GM18951 (cell line): ENCODE data around the gene PML.

Experiments used
- POLR2A ChIP-seq: IDR thresholded peaks from 4 replicates; pipeline ENCODE4 v1.6.1; 2011; ENCODE audit warnings: mild to moderate bottlenecking; ENCODE audit not compliant: insufficient read length, insufficient read depth; ENCODE audit errors: extremely low read depth
- in situ Hi-C: fragments of 300-500 bp; cut with MboI; formaldehyde crosslinking; loops from one replicate; pipeline ENCODE4 v1.12.0; 2022; ENCODE audit warnings: low sequenced_read_pairs, mixed read lengths, inconsistent platforms; ENCODE audit not compliant: unreplicated experiment

Gene PML

GRCh38 chr15:73994413-73994883 is at the start of gene PML:
PML (plus strand) TSS chr15:73994716; CDS start chr15:73994813, 97 bp downstream.
- in situ Hi-C loops = no loop called here
- peak; percentile 67 for TF ChIP-seq POLR2A

DNA sequence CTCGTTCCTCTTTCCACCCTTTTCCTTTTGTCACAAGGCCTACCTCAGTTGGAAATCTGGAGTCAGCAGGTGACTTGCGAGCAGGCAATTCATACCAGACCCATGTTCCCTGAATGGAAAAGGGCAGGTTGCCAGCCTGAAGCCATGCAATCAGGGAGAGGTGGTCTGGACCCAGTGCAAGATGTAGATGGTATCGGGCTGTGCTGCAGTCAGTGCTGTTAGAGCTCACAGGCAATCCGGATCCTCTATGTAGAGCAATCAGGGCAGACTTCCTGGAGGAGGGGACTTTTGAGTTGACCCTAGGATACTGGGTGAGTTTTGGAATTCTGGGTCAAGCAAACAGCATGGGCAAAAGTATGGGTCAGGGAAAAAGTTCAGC is 49.4 kb upstream of the PML start:
- in situ Hi-C loops = no loop called here
- TF ChIP-seq POLR2A = no peak

DNA sequence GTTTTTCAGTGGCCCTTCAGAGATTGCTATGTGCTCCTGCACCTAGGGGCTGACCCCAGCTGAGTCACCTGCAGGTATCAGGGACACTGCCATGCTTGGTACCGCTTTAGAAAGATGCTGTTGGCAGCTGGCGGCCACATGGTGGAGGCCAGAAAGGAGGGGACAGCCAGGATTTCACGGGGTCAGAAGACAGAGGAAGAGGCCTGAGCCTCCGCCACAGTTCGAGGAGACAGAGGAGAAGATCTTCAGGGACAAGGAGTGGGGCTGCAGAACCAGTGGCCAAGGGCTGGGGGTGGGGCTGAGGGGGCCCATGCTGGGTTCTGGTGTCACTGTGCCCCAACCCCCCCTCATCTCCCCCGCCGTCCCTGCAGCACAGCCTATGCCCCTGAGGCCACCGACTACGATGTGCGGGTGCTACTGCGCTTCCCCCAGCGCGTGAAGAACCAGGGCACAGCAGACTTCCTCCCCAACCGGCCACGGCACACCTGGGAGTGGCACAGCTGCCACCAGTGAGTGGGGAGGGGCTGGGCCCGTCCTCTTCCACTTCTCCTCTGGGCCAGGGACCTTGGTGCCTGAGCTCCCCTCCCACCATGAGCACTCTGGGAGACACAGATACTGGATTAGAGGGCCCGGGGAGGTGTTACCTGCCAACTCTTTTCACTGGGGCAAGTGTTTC is 48.3 kb upstream of the PML start:
- TF ChIP-seq POLR2A = no peak
- in situ Hi-C loops = no loop called here

DNA sequence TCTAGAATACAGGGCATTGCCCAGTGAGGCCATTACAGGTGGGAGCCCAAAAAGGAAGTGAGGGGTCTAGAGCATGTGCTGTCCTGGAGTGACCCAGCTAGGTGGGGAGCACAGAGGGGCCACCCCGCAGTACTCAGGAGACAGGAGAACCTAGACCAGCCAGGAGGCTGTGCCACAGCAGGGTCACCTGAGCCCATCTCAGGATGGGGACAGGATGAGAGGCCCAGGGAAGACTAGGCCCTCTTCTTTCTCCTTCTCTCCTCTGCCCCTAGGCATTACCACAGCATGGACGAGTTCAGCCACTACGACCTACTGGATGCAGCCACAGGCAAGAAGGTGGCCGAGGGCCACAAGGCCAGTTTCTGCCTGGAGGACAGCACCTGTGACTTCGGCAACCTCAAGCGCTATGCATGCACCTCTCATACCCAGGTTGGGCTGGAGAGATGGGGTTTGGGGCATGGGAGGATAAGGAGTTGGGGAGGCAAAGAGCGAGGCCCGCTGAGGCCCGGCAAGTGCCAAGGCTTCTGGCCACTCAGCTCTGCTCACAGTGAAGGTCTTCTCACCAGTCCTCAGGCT is 47.6 kb upstream of the PML start:
- in situ Hi-C loops = no loop called here
- TF ChIP-seq POLR2A = no peak

DNA sequence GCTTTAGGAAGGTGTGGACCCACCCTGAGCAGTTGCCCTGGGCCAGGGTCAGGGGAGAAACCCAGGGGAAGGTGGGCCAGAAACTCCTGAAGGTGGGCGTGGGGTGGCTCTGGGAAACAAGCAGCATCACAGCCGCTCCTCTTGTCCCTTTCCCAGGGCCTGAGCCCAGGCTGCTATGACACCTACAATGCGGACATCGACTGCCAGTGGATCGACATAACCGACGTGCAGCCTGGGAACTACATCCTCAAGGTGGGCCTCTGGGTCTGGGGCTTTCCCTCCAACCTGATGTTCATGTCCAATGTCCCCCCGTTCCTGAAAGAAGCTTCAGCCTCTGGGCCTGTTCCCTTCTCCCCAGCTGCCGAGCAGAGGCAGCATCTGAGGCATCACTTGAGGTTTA is 46.9 kb upstream of the PML start:
- TF ChIP-seq POLR2A = no peak
- in situ Hi-C loops = no loop called here

- in situ Hi-C loops = no loop called here
These were observed 46.1 kb upstream of the PML start for GRCh38 chr15:73948396-73948795.

DNA sequence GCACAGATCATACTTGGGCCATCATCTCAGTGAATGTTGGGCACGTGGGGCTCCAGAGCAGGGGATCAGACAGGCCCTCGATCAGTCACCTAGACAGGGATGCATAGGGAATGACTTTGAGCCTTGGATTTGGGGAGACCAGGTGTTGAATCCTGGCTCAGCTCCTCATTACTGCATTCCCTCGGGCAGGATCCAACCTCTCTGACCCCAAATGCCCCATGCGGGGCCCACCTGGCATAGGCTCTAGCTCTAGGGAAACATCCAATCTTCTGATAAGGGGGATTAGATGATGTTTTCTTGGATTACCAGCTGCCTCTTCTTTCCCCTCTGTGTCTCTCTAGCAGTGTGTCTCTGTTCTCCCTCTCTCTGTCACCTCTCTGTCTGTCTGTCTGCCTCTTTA is 45.5 kb upstream of the PML start:
- in situ Hi-C loops = no loop called here
- no peak for TF ChIP-seq POLR2A

More at GRCh38 chr15:73948396-73948795, 46.1 kb upstream of the PML start:
- TF ChIP-seq POLR2A = no peak

DNA sequence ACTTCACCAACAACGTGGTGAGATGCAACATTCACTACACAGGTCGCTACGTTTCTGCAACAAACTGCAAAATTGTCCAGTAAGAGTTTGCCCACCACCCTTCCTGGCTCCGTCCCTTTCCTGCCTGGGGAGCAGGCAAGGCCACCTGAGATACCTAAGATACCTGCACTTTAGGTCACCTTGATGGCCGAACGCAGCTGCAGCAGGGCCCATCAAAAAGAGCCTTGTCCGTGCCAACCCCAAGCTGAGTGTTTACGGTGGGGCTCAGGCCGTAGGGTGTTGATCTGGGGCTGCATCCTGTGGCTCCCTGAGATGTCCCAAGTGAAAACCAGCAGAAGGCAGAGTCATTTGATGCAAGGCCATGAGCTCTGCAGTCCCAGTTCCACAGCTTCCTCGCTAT is 45.0 kb upstream of the PML start:
- no peak for TF ChIP-seq POLR2A
- in situ Hi-C loops = no loop called here

DNA sequence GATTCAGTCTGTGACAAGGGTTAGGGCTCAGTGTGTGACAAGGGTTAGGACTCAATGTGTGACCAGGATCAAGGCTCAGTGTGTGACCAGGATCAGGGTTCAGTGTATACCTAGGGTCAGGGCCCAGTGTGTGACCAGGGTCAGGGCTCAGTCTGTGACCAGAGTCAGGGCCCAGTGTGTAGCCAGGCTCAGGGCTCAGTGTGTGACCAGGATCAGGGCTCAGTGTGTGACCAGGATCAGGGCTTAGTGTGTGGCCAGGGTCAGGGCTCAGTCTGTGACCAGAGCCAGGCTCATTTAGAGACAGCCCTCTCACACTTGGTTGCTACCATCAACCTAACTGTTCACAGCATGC is 44.1 kb upstream of the PML start:
- in situ Hi-C loops = loop anchor here (25.0 kb wide), 1 partner anchor 362 kb away; no protein-coding TSS in a partner anchor
- TF ChIP-seq POLR2A = no peak

- no peak for TF ChIP-seq POLR2A
- in situ Hi-C loops = loop anchor here (25.0 kb wide), 1 partner anchor 361 kb away; no protein-coding TSS in a partner anchor
These were observed 43.5 kb upstream of the PML start for GRCh38 chr15:73950831-73951561.

DNA sequence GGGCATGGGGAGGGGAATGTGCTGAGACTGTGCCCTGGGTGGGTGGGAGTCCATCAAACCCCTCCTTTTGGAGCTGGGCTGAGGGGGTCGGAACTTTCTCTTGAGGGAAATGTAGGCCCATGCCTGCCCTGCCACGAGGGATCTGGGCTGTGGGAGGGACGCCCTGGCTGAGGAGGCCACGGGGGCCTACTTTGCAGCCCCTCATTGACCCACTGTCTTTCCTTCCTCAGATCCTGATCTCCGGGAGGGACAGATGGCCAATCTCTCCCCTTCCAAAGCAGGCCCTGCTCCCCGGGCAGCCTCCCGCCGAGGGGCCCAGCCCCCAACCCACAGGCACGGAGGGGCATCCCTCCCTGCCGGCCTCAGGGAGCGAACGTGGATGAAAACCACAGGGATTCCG is 42.9 kb upstream of the PML start:
- in situ Hi-C loops = loop anchor here (25.0 kb wide), 1 partner anchor 361 kb away; no protein-coding TSS in a partner anchor

DNA sequence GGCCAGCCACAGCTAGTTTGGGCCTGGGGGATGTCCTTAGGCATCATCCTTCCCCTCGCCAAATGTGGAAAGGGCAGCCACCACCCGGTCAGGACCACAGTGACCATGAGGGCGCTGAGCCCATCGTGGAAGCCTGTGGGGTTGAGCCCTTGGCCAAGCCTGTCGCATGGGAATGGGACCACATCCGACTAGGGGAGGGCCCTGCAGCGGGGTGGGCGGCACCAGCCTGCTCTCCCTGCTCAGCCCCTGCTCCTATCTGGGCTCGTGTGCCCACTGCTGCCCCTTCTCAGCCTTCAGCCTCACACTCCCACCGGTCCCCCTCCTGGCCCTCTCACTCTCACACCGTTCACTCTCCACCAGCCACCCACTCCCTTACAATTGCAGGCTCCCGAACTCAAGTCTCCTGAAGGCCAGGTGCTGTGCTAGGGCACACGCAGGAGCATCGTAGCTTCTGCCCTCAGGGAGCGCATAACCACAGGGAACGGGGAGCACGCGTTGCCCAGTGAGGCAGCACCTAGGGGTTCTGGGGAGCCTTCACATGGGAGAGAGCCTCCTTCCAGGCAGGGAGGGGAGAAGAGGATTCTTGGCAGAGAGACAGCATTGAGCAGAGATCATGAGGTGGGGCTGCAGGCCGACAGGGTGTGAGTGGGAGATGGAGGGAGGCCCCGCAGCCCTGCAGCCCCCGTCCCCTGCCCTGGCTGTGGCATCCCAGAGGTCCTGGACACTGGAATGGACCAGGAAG is 42.2 kb upstream of the PML start:
- in situ Hi-C loops = loop anchor here (25.0 kb wide), 1 partner anchor 360 kb away; no protein-coding TSS in a partner anchor

More for the DNA sequence above, 42.9 kb upstream of the PML start:
- no peak for TF ChIP-seq POLR2A

DNA sequence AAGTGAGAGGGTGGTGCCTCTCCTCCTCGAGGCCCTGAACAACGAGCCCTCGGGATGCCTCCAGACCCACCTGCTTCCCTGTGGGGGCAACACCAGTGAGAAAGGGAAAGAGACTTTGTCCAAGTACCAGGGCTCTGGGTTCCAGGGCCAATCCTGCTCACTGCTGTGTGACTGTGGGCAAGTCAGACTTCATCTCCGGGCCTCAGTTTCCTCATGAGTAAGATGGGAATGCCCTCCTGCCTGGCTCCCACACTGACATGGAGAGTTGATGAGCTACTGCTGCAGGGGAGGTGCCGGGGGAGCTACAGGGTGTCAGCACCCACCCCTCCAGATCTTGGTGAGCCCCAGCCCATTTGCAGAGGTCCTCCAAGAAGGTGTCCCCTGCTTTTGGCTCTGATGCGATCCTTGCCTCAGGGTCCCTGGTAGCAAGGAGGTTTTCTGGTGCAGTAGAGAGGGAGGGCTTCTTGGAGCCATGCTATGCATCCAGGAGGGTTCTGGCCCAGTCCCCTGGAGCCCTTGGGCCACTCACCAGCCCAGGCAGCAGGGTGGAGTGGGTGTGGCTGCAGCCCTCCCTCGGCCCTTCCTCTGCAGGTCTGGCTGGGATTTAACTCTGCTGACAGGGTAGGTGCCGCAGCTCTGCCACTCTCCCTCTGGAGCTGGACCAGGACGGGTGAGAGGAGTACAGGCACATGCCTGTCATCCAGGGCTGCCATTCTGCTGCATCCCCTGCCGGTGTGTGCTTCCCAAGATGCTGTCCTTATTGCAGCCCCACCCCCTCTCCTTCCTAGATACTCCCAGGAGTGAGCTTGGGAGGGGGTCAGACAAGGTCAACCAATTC is 41.4 kb upstream of the PML start:
- TF ChIP-seq POLR2A = no peak
- in situ Hi-C loops = loop anchor here (25.0 kb wide), 1 partner anchor 359 kb away; no protein-coding TSS in a partner anchor

More for the DNA sequence above, 42.2 kb upstream of the PML start:
- TF ChIP-seq POLR2A = no peak
